ENCODE data around the gene TBC1D14.
"Not testable (repeated sequence)": the region's sequence is repeated elsewhere in the genome, so short reads cannot be mapped to it uniquely, and the experiment has no call there.

- not testable (repeated sequence) for TF ChIP-seq CTCF, POLR2A (IDR thresholded peaks at IDR 0.05)
These were observed 68.2 kb downstream of the TBC1D14 start for GRCh38 chr4:6977846-6978245.

Measured in right lobe of liver (tissue), 4 donors.